ENCODE data around the gene WDR33.

The WDR33 gene

GRCh38 chr2:127719301-127720218 is 91.4 kb downstream of the WDR33 start:
- no peak for DNase-seq (ENCODE audit: low read depth, low spot score)

- no peak for DNase-seq (ENCODE audit: low read depth, low spot score)
Observed at GRCh38 chr2:127718271-127718670, 92.7 kb downstream of the WDR33 start.

- no peak for DNase-seq (ENCODE audit: low read depth, low spot score)
Observed at GRCh38 chr2:127715778-127716449, 95.1 kb downstream of the WDR33 start.

GRCh38 chr2:127713562-127713961 is 97.4 kb downstream of the WDR33 start:
- DNase-seq (ENCODE audit: low read depth, low spot score) = no peak

GRCh38 chr2:127712999-127713398 is 98.0 kb downstream of the WDR33 start:
- no peak for DNase-seq (ENCODE audit: low read depth, low spot score)

- DNase-seq (ENCODE audit: low read depth, low spot score) = no peak
Observed at GRCh38 chr2:127709336-127709735, 101.6 kb downstream of the WDR33 start.

- DNase-seq (ENCODE audit: low read depth, low spot score) = no peak
Observed at GRCh38 chr2:127707890-127708648, 102.9 kb downstream of the WDR33 start.

- no peak for DNase-seq (ENCODE audit: low read depth, low spot score)
Observed at GRCh38 chr2:127706215-127706990, 104.6 kb downstream of the WDR33 start.

- no peak for DNase-seq (ENCODE audit: low read depth, low spot score)
Observed at GRCh38 chr2:127705391-127706065, 105.4 kb downstream of the WDR33 start.

GRCh38 chr2:127704641-127705390 is 106.2 kb downstream of the WDR33 start:
- DNase-seq (ENCODE audit: low read depth, low spot score) = no peak

GRCh38 chr2:127703282-127703681 is 107.7 kb downstream of the WDR33 start:
- no peak for DNase-seq (ENCODE audit: low read depth, low spot score)

GRCh38 chr2:127702395-127703009 is 108.5 kb downstream of the WDR33 start:
- no peak for DNase-seq (ENCODE audit: low read depth, low spot score)

GRCh38 chr2:127701651-127702394 is 109.1 kb downstream of the WDR33 start:
- no peak for DNase-seq (ENCODE audit: low read depth, low spot score)

GRCh38 chr2:127701193-127701650 is 109.7 kb downstream of the WDR33 start, which contains the start of gene SFT2D3:
Gene SFT2D3 (plus strand): TSS chr2:127701497. CDS start chr2:127701529, 32 bp downstream.
- DNase-seq (ENCODE audit: low read depth, low spot score) = peak; percentile 91

GRCh38 chr2:127700527-127701192 is 110.3 kb downstream of the WDR33 start:
- DNase-seq (ENCODE audit: low read depth, low spot score) = no peak

- DNase-seq (ENCODE audit: low read depth, low spot score) = no peak
Observed at GRCh38 chr2:127698553-127699355, 112.2 kb downstream of the WDR33 start.

GRCh38 chr2:127697482-127698180 is 113.3 kb downstream of the WDR33 start:
- no peak for DNase-seq (ENCODE audit: low read depth, low spot score)

Measured in iPS DF 19.7 (cell line).